Measurements from ENCODE around the gene SRSF8.
"Not testable (repeated sequence)": the region's sequence is repeated elsewhere in the genome, so short reads cannot be mapped to it uniquely, and the experiment has no call there.

The SRSF8 gene

DNA sequence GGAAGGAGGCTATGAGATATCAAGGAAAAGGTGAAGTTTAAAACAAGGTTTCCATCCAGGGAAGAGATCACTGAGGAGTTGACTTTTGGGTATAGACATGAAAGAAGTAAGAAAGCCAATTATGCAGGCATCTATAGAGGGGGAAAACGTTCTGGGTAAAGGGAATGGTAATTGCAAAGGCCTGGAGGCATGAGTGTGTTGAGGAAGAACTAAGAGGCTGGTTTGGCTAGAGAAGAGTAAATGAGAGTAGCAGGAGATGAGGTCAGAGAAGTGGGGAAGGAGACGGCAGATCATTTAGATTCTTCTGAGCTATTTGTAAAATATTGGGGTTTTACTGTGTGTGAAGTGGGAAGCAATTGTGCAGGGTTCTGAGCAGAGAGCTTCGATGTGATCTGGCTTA, 30.5 kb downstream of the SRSF8 start:
- no peak for DNase-seq (ENCODE audit: low spot score)

DNA sequence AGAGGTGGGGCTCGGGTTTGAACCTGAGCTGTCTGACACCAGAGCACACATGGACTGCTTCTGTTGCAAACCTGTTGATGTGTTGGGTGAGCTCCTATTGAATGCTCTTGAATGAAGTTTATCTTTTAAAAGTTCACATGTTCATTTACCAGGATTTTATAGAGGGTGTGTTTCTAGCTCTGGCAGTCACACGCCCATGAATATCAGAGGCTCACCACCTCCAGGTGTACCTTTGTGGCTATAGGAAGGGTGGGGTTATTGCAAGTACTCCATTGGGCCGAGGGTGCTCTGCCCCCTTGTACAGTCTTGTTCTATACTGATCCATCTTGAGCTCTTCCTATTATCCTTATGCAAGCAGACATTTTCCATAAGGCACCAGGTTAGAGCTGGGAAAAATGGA, 32.1 kb downstream of the SRSF8 start:
- DNase-seq (ENCODE audit: low spot score), result no peak

DNA sequence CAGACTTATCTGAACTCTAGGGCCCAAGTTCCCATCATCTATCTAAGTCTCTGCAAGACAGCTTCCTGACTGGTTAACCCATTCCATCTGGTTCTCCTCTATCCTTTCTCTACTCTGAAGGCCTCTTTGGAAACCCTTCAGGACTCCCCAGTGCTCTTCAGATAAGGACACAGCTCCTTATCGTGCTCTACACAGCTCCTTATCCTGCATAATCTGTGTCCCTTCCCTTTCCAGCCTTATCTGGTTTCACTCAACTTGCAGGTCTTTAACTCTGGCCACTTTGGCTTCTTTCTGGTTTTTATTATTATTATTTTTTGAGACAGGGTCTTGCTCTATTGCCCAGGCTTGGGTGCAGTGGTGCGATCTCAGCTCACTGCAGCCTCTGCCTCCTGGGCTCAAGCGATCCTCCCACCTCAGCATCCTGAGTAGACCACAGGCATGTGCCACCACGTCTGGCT, 33.5 kb downstream of the SRSF8 start:
- no peak for DNase-seq (ENCODE audit: low spot score)

DNA sequence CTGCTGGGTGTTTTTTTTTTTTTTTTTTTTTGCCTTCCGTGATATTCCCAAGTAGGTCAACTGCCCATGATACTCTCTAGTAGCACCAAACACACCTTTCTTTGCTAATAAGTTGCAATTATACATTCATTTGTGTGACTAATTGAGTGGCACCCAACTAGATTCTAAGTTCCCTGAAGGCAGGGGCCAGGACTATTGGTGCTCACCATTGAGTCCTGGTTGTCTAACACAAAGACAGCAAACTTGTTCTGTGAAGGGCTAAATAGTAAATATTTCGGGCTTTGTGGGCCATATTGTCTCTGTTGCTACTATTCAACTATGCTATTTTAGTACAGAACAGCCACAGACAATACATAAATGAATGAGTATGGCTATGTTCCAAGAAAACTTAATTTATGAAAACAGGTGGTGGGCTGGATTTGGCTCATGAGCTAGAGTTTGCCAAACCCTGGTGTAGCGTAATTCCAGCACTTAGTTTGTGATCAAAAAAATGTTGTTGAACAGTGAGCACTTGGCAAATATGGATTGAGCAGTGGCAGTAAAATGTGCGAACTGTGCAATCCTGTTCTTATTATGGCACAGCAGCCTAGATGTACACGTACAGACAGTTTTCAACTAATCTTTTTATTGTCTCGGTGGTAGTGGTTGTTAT, 34.3 kb downstream of the SRSF8 start:
- DNase-seq (ENCODE audit: low spot score), result no peak

DNA sequence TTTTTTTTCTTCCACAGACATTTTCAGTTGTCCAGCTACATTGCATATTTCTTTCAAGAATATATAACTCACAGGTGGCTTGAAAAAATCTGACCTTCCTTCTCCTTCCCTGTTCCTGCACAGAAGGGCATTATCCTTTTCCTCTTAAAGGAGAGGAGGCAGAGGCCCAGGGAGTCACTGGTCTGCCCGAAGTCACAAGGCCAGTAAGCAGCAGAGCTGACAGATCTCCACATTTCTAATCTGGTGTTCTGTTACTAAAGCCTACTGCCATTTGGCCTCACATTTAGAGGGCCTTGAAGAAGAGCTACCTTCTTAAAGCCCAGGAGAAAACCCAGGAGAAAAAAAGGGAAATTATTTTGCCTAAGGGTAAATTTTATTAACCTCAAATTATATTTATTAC, 35.2 kb downstream of the SRSF8 start:
- DNase-seq (ENCODE audit: low spot score), result no peak

DNA sequence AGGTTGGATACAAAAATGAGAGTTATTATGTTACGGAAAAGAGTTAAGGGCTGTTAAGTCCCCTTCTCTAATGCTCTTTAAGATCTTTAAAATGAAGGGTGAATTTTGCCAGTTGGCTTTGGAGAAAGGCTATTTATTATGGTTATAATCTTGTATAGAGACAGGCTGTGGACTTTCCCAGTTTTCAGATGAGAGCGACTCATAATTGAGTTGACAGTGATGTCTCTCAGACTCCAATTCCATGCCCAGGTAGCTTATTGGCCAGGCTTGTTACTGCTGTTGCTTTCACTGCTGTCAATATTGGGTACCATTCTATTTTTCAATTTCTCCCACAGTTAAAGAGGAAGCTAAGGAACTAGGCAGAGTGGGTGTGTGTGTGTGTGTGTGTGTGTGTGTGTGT, 36.0 kb downstream of the SRSF8 start:
- no peak for DNase-seq (ENCODE audit: low spot score)

DNA sequence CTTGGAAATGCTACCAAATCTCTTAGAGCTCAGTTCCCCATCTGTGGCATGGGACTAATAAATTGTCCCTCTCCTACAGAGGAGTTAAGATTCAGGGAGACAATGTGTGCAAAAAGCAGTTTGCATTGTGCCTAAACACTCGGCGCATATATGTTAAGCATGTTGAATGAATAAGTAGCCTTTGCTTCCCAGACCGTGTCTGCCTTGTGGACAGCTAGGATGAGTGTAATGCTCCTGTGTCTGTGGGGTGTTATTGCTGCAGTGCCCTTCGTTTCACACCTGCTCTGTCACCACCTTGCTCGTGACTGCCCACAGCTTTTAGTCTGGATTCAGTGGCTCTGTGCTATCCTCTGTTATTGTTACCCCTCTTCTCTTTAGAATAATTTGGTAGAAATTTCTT, 37.0 kb downstream of the SRSF8 start:
- no peak for DNase-seq (ENCODE audit: low spot score)

DNA sequence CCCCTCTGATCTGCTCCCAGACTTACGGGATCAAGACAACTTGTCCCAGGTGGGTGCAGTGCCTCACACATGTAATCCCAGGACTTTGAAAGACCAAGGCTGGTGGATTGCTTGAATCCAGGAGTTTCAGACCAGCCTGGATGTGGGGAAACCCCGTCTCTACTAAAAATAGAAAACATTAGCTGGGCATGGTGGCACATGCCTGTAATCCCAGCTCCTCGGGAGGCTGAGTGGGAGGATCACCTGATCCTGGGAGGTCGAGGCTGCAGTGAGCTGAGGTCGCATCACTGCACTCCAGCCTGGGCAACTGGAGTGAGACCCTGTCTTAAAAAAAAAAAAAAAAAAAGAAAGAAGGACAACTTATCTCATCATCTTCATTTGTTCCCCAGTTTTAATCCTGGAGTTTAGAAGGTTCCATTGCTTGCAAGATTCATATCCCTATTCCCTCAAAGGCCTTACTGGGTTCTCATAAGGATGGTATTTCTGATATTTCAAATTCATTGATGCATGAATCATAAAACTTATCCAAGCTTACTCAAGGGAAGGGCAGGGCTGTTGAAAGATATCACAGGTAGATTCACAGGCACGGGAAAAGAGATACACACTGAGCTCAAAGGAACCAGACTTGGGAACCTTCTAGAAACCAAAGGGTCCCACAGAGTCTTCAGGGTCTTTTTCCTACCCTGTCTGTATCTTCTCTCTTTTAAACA, 37.6 kb downstream of the SRSF8 start:
- DNase-seq (ENCODE audit: low spot score), result no peak

DNA sequence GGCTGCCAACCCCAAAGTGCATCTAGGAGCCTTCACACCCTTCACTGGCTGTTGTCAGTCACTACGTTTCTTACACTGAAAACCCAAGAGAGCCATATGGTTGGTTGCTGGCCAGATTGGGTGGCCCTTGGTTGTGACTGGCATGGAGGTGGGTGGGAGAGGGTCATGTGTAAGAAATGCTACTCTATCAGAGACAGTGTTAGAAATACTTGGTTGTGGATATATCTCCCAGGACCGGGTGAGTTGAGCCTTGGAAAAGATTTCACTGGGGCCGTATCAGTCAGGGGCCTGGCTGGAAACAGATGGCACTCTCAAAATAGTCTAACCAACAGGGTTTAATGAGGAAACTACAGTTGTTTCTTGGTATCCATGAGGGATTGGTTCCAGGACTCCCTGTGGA, 38.1 kb downstream of the SRSF8 start:
- DNase-seq (ENCODE audit: low spot score), result no peak

DNA sequence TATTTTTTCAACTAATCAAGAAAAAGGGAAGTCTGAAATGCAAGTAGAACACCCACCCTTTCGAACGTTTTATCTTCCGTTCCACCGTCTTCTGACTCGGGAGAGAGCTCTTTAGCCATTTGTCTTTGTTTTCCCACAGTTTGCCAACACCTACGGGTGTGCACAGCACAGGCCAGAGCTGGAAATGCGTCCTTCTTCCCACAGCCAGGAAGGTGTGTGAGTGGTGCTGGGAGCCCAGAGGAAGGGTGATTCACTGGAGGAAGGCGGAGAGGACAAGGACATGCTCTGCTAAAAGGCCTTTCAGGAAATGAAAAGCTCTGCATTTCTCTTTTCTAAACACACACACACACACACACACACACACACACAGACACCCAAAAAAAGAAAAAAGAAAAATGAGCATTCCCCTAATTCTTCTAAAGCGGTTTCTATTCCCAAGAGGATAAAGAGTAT, 41.5 kb downstream of the SRSF8 start:
- no peak for DNase-seq (ENCODE audit: low spot score)

DNA sequence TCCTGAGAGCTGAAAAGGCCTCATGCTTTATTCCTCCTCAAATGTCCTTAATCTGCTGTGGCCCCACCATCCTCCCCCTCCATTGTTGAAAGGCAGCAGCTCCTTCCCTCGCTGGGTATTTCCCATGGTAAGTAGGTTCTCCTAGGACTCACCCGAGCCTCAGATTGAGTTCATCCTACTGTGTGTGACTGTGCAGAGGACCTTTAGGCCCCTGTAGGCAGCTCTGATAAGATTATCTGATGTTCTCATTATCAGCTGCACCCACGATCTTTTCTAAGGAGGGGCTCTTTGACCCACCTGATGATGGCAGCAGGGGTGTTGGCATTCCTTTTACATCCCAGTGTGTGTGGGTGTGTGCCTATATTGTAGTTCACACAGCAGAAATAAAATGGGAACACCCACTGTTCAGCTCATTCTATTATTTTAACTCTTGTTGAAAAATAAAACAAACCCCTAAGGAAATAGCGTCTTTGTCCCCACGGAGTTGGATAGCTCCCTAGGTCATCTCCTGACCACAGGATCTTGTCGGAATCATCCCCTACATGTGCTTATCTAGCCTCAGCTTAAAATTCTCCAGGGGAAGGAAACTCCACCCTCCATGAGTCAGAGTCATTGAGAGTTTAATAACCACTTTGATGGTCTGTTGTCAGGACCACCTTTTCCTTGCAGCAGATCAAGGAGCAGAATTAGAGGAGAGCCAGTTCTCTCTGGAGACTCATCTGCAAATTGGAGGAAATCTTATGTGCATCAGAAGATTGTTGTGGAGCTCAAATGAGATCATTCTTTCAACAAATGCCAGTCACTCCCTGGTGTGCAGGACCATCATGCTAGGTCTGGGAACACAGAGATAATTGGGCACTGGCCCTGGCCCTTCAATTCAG, 42.2 kb downstream of the SRSF8 start:
- DNase-seq (ENCODE audit: low spot score), result no peak

DNA sequence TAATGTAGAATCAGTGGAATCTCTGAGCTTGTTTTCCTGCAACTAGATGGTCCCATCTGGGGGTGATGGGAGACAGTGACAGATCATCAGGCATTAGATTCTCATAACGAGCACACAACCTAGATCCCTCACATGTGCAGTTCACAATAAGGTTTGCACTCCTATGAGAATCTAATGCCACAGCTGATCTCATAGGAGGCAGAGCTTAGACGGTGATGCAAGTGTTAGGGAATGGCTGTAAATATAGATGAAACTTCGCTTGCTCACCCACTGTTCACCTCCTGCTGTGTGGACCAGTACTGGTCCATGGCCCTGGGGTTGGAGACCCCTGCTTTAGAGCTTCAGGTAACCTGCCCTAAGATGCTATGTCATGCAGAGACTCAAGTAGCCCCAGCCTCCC, 44.8 kb downstream of the SRSF8 start:
- DNase-seq (ENCODE audit: low spot score), result not testable (repeated sequence)

DNA sequence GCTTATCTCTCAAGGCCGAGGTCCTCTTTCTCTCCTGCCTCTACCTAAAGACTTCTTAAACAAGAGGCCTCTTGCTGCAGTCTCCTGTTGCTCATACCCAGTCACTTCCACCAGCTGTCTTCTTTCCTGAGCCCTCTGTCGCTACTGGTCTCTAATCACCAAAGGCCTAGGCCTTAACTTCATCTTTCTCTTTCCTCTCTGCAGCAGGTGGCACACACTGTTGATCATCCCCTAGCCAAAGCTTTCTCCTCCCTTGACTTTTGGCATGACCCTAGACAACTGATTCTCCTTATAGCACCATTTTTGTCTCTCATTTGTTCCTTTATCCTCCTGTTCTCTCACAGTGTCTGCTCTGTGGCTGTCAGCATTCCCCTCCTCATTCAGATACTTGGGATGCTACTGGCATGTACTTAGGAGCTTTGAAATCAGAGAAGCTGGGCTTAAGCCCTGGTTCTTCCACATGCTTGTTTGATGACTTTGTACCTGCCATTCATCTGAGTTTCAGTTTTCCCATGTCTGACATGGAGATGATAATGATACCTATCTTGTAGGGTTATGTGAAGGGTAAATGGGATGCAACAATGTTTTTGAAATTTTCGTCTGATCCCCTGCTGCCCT, 45.3 kb downstream of the SRSF8 start:
- DNase-seq (ENCODE audit: low spot score), result no peak

DNA sequence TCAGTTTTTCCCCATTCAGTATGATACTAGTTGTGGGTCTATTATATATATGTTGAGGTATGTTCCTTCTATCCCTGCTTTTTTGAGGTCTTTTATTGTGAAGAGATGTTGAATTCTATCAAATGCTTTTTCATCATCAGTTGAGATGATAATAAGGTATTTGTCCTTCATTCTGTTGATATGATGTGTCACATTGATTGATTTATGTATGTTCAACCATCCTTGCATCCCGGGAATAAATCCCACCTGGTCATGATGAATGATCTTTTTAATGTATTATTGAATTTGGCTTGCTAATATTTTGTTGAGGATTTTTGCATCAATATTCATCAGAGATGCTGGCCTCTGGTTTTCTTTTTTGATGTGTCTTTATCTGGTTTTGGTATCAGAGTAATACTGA, 48.9 kb downstream of the SRSF8 start:
- DNase-seq (ENCODE audit: low spot score), result no peak

DNA sequence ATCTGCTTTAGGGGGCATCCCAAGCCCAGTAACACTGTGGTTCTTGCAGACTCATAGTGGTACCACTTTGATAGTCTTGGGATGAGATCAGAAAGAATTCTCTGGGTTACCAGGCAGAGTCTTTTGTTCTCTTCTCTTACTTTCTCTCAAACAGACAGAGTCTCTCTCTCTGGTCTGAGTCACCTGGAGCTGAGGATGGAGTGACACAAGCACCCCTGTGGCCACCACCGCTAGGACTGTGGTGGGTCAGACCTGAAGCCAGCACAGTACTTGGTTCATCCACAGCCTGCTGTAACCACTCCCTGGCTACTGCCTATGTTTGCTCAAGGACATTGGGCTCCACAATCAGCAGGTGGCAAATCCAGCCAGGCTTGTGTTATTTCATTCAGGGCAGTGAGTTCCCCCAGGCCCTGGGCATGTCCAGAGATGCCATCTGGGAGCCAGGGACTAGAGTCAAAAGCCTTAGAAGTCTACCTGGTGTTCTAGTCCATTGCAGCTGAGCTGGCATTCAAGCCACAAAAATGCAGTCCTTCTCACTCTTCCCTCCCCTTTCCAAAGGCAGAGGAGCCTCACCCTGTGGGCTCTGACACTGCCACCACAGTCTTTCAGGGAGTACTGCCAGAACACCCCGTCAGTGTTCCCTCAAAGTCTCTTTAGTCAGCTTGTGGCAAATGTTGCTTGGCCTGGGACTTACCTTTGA, 52.8 kb downstream of the SRSF8 start:
- DNase-seq (ENCODE audit: low spot score), result no peak
